OCI-LY1 (cell line): Measurements from ENCODE around the gene SSPN.

ENCODE experiments used
- EZH2 ChIP-seq: fragments of 200-600 bp; sonication (generic), shearing (Covaris generic); IDR thresholded peaks from 2 replicates; pipeline ENCODE4 v1.8.0; 2017; ENCODE audit warnings: borderline replicate concordance, mixed run types, mild to moderate bottlenecking, antibody characterized with exemption, low read length, moderate library complexity, mixed read lengths
- TF ChIP-seq, protein P1 (sequence below): fragments of 200-600 bp; sonication (generic), shearing (Covaris generic); IDR thresholded peaks from 2 replicates; pipeline ENCODE4 v1.5.1; 2017; ENCODE audit warnings: mild to moderate bottlenecking, antibody characterized with exemption, low read length, moderate library complexity, mixed read lengths

DNA sequence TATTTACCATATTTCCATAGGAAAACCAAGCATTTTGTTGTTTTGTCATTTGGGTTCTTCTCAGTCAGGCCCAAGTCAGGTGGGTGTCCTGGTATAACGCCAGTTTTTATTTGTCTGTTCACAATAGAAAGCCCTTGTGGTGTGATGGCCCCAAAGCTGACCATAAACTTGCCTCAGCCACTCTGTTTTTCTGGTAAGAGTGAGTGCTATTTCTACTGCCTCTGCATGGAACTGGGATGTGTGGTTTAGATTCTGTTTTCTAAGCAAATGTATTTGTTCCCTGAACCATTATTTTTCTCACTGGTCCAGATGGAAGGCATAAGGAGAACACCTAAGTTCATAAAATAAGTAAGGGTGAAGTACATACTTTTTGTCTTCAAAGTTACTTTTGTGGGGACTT lies 1.8 kb upstream of the SSPN start:
- TF ChIP-seq EZH2: no peak
- TF ChIP-seq, protein P1, sequence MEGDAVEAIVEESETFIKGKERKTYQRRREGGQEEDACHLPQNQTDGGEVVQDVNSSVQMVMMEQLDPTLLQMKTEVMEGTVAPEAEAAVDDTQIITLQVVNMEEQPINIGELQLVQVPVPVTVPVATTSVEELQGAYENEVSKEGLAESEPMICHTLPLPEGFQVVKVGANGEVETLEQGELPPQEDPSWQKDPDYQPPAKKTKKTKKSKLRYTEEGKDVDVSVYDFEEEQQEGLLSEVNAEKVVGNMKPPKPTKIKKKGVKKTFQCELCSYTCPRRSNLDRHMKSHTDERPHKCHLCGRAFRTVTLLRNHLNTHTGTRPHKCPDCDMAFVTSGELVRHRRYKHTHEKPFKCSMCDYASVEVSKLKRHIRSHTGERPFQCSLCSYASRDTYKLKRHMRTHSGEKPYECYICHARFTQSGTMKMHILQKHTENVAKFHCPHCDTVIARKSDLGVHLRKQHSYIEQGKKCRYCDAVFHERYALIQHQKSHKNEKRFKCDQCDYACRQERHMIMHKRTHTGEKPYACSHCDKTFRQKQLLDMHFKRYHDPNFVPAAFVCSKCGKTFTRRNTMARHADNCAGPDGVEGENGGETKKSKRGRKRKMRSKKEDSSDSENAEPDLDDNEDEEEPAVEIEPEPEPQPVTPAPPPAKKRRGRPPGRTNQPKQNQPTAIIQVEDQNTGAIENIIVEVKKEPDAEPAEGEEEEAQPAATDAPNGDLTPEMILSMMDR: no peak
